PC-3 (cell line): ENCODE data around the gene DGKI.

Experiments
- CTCF ChIP-seq: fragments of 300-600 bp; sonication (generic); conservative IDR thresholded peaks from 2 replicates; pipeline ENCODE4 v1.5.1; 2017; ENCODE audit warnings: antibody characterized with exemption, low read depth, mild to moderate bottlenecking, low read length
- EZH2 ChIP-seq: fragments of 300-600 bp; sonication (generic); IDR thresholded peaks from one replicate; pipeline ENCODE4 v1.6.1; 2017; ENCODE audit warnings: antibody characterized with exemption, mild to moderate bottlenecking, low read length; ENCODE audit not compliant: unreplicated experiment
- EZH2phosphoT487 ChIP-seq: fragments of 300-600 bp; sonication (generic); IDR thresholded peaks from 2 replicates; pipeline ENCODE4 v1.6.1; 2018; ENCODE audit warnings: mild to moderate bottlenecking, antibody characterized with exemption, low read length, borderline replicate concordance

GRCh38 chr7:137642031-137642430 is 204.7 kb downstream of the DGKI start:
- TF ChIP-seq CTCF (no peak), EZH2 (no peak), EZH2phosphoT487 (no peak)
